Vagina (tissue), 2 donors: ENCODE results near the gene ADAM29.
"Not testable (repeated sequence)": the region's sequence is repeated elsewhere in the genome, so short reads cannot be mapped to it uniquely, and the experiment has no call there.

Experiments used
- POLR2A ChIP-seq, 2 donors: fragments of 450-650 bp; IDR thresholded peaks; one replicate each; pipeline ENCODE4 v1.6.1; 2017; ENCODE audit warnings: antibody characterized with exemption in 2 of 2, mild to moderate bottlenecking in 2 of 2, moderate library complexity in 2 of 2
- POLR2AphosphoS5 ChIP-seq, 2 donors: sonication (generic); formaldehyde crosslinking; IDR thresholded peaks; one replicate each; pipeline ENCODE4 v1.9.0; 2017; ENCODE audit warnings: antibody characterized with exemption in 2 of 2, mild to moderate bottlenecking in 2 of 2, low read depth in 1 of 2; ENCODE audit not compliant: insufficient read depth in 1 of 2
- TF ChIP-seq, protein P1 (sequence below), 3 experiments: fragments of 450-650 bp in 2 of 3; fragments of 200-600 bp in 1 of 3; sonication (generic) in 1 of 3; IDR thresholded peaks; one replicate each; pipeline ENCODE4 v1.5.1; 2017 to 2019; ENCODE audit warnings: antibody characterized with exemption in 3 of 3, mild to moderate bottlenecking in 2 of 3, moderate library complexity in 2 of 3

- TF ChIP-seq POLR2A (IDR thresholded peaks at IDR 0.05); POLR2AphosphoS5 (IDR thresholded peaks at IDR 0.05; ENCODE audit: insufficient read depth in 1 of 2, low read depth in 1 of 2): not testable (repeated sequence)
- TF ChIP-seq, protein P1, sequence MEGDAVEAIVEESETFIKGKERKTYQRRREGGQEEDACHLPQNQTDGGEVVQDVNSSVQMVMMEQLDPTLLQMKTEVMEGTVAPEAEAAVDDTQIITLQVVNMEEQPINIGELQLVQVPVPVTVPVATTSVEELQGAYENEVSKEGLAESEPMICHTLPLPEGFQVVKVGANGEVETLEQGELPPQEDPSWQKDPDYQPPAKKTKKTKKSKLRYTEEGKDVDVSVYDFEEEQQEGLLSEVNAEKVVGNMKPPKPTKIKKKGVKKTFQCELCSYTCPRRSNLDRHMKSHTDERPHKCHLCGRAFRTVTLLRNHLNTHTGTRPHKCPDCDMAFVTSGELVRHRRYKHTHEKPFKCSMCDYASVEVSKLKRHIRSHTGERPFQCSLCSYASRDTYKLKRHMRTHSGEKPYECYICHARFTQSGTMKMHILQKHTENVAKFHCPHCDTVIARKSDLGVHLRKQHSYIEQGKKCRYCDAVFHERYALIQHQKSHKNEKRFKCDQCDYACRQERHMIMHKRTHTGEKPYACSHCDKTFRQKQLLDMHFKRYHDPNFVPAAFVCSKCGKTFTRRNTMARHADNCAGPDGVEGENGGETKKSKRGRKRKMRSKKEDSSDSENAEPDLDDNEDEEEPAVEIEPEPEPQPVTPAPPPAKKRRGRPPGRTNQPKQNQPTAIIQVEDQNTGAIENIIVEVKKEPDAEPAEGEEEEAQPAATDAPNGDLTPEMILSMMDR (IDR thresholded peaks at IDR 0.05): not testable (repeated sequence)
These were observed 65.7 kb downstream of the ADAM29 start for GRCh38 chr4:174983870-174984269.
